ENCODE data around the gene PDE6B. TPM values are rescaled to one million over a fixed set of nuclear protein-coding genes. Genes with fewer than 3 reads are reported as not detected.
"Not testable (repeated sequence)": the region's sequence is repeated elsewhere in the genome, so short reads cannot be mapped to it uniquely, and the experiment has no call there.

Gene PDE6B
- total RNA-seq, 4 donors from 2014 or later, result 0.81 to 5.5 (median 1.8) TPM

DNA sequence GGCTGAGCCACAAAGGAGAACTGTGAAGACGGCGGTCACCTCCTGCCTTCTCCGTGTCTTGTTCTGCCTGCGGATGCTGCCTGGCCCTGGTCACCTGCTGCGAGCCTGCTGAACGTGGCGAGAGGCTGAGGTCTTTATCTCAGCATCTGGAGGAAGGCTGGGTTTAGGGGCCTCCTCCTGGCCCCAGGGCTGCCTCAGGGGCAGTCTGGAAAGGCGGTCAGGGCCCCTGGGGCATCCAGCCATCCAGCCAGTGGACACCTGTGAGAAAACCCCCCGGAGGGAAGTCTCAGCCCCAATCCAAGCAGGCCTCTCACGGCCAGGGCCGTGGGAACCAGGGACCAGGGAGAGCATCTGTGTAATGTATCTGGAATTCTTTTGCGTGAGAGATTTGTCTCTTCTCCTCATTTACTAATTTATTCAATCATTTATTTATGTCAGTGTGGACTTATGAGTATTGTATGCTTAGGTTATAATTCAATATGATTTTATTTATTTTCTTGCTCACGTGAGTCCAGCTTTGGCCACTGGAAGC is 11.3 kb downstream of the PDE6B start:
- no peak overlapping the region for H3K27ac ChIP-seq
- TF ChIP-seq EP300 (IDR thresholded peaks at IDR 0.05), result no peak
- TF ChIP-seq, protein P1, sequence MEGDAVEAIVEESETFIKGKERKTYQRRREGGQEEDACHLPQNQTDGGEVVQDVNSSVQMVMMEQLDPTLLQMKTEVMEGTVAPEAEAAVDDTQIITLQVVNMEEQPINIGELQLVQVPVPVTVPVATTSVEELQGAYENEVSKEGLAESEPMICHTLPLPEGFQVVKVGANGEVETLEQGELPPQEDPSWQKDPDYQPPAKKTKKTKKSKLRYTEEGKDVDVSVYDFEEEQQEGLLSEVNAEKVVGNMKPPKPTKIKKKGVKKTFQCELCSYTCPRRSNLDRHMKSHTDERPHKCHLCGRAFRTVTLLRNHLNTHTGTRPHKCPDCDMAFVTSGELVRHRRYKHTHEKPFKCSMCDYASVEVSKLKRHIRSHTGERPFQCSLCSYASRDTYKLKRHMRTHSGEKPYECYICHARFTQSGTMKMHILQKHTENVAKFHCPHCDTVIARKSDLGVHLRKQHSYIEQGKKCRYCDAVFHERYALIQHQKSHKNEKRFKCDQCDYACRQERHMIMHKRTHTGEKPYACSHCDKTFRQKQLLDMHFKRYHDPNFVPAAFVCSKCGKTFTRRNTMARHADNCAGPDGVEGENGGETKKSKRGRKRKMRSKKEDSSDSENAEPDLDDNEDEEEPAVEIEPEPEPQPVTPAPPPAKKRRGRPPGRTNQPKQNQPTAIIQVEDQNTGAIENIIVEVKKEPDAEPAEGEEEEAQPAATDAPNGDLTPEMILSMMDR (IDR thresholded peaks at IDR 0.05), result no peak
- no peak for TF ChIP-seq POLR2A (IDR thresholded peaks at IDR 0.05)
- TF ChIP-seq POLR2AphosphoS5 (IDR thresholded peaks at IDR 0.05), result no peak
- H3K9me3 ChIP-seq, result peaks cover 0 to 6% (median 0%) of the 10 kb centered on the region in 3 donors
- H3K27me3 ChIP-seq, result peaks cover 68% of the 10 kb centered on the region
- H3K4me3 ChIP-seq, result no peak overlapping the region
- no peak for ATAC-seq
- WGBS, 2 donors (ENCODE audit: low coverage in 1 of 2), result 38 to 61% methylated on average over 5 of the region's 13 CpGs
- H3K4me1 ChIP-seq, result no peaks in the 10 kb centered on the region
- no peaks in the 10 kb centered on the region for H3K36me3 ChIP-seq

DNA sequence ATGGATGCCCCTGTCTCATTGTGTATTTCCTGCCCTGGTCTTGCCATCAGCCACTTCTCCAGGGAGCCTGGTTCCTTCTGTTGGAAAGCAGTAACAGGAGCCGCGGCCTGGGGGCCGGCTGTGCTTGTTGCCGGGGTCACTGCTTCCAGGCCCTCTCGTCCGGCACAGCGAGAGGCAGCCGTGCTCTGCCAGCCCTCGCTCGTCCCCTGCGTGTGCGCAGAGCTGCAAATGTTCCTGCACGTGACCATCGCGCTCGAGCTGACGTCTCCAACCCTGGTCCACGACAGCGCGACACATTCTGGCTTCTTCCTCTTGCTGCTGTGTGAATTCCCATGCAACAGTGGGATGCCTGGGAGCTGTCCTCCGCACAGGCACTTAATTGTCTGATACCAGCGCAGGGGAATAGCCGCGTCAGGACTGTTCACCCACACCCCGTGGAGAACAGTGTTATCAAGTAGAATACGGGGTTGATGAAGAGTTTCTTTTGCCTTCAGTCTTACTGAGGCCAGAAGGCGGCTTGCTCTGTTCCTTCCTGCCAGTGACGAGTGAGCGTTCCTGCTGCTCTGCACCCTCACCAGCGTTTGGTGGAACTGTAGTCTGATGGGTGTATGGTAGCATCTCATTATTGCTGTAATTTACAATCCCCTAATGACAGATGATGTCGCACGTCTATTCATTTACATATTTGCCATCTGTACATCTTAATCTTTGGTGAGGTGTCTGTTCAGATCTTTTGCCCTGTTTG is 12.3 kb downstream of the PDE6B start:
- Histone ChIP-seq H3K4me1 (no peaks in the 10 kb centered on the region), H3K36me3 (no peaks in the 10 kb centered on the region), H3K4me3 (no peak overlapping the region), H3K27me3 (peaks cover 76% of the 10 kb centered on the region), H3K27ac (no peak overlapping the region), H3K9me3 (peaks cover 0 to 16% (median 0%) of the 10 kb centered on the region in 3 donors)
- ATAC-seq, result no peak
- TF ChIP-seq POLR2AphosphoS5 (IDR thresholded peaks at IDR 0.05) (no peak), POLR2A (IDR thresholded peaks at IDR 0.05) (no peak), EP300 (IDR thresholded peaks at IDR 0.05) (no peak)
- TF ChIP-seq, protein P1 (IDR thresholded peaks at IDR 0.05), result no peak
- WGBS, 2 donors (ENCODE audit: low coverage in 1 of 2), result 68 to 76% methylated on average over 18 to 26 of the region's 32 CpGs

DNA sequence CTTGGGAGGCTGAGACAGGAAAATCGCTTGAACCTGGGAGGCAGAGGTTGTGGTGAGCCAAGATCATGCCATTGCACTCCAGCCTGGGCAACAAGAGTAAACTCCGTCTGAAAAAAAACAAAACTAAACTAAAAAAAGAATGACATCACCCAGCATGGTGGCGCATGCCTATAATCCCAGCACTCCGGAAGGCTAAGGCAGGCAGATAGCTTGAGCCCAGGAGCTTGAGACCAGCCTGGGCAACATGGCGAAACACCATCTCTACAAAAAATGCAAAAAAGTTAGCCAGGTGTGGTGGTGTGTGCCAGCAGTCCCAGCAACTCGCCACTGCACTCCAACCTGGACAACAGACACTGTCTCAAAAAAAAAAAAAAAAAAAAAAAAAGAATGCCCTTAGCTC is 17.0 kb downstream of the PDE6B start:
- ATAC-seq, H3K36me3 ChIP-seq, H3K4me1 ChIP-seq, H3K27ac ChIP-seq, H3K4me3 ChIP-seq: not testable (repeated sequence)
- H3K9me3 ChIP-seq, result peaks cover 0 to 25% (median 0%) of the 10 kb centered on the region in 3 donors
- WGBS, 2 donors (ENCODE audit: low coverage in 1 of 2), result 77 to 90% methylated on average over 4 to 5 of the region's 6 CpGs
- peaks cover 55% of the 10 kb centered on the region for H3K27me3 ChIP-seq

DNA sequence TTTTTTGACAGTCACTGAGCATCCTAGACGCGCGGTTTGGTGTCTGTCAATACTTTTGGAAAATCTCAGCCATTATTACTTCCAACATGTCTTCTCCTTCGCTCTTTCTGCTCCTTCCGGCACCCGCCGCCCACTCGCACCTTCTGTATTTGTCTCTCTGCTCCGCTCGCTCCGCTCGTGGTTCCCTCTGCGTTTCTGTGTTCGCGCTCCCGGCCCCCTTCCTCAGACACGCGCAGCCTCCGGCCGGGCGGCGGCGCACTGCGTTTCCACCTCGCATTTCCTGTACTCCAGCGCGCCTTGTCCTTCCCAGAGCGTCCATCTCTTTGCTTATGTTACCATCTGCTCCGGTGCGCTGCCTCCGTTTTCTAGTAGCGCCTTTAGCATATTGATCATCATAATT is 21.1 kb downstream of the PDE6B start:
- 10 to 44% methylated on average over 4 to 31 of the region's 32 CpGs for WGBS, 2 donors (ENCODE audit: low coverage in 1 of 2)

DNA sequence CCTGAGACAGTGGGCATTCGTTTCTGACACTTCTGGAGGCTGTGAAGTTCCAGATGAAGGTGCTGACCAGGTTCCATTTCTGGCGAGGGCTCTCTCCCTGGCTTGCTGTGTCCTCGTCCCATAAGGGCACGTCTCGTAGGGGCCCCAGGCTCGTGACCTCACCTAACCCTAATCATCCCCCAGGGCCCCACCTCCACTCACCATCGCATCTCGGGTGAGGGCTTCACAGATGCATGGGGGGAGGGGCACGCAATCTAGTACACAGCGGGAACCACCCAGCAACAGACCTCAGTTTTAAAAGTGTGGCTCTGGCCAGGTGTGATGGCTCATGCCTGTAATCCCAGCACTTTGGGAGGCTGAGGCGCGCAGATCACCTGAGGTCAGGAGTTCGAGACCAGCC is 22.1 kb downstream of the PDE6B start:
- Histone ChIP-seq H3K27ac (no peak overlapping the region), H3K4me1 (no peaks in the 10 kb centered on the region), H3K9me3 (peaks cover 0 to 11% (median 0%) of the 10 kb centered on the region in 3 donors), H3K36me3 (no peaks in the 10 kb centered on the region), H3K27me3 (peaks cover 62% of the 10 kb centered on the region), H3K4me3 (no peak overlapping the region)
- no peak for ATAC-seq
- TF ChIP-seq POLR2A (IDR thresholded peaks at IDR 0.05) (no peak), POLR2AphosphoS5 (IDR thresholded peaks at IDR 0.05) (no peak), EP300 (IDR thresholded peaks at IDR 0.05) (no peak)
- TF ChIP-seq, protein P1 (IDR thresholded peaks at IDR 0.05), result no peak
- WGBS, 2 donors (ENCODE audit: low coverage in 1 of 2), result 50 to 57% methylated on average over 2 to 4 of the region's 13 CpGs

More for the DNA sequence above, 21.1 kb downstream of the PDE6B start:
- no peak overlapping the region for H3K27ac ChIP-seq
- H3K4me3 ChIP-seq, result no peak overlapping the region
- H3K9me3 ChIP-seq, result peaks cover 0 to 21% (median 0%) of the 10 kb centered on the region in 3 donors
- peaks cover 63% of the 10 kb centered on the region for H3K27me3 ChIP-seq
- no peaks in the 10 kb centered on the region for H3K36me3 ChIP-seq
- no peaks in the 10 kb centered on the region for H3K4me1 ChIP-seq
- no peak for ATAC-seq
- TF ChIP-seq POLR2AphosphoS5 (IDR thresholded peaks at IDR 0.05) (no peak), EP300 (IDR thresholded peaks at IDR 0.05) (no peak), POLR2A (IDR thresholded peaks at IDR 0.05) (no peak)
- TF ChIP-seq, protein P1 (IDR thresholded peaks at IDR 0.05), result no peak

Data from gastroesophageal sphincter (tissue), 4 donors.